Islet of Langerhans (tissue), 1 donor: ENCODE measurements around the gene IL1A.

Experiments used
- FAIRE-seq: peaks from one replicate; lab custom pipeline; 2011; peaks lifted over from hg19 to GRCh38; lab: Jason Lieb, UNC

Gene IL1A

DNA sequence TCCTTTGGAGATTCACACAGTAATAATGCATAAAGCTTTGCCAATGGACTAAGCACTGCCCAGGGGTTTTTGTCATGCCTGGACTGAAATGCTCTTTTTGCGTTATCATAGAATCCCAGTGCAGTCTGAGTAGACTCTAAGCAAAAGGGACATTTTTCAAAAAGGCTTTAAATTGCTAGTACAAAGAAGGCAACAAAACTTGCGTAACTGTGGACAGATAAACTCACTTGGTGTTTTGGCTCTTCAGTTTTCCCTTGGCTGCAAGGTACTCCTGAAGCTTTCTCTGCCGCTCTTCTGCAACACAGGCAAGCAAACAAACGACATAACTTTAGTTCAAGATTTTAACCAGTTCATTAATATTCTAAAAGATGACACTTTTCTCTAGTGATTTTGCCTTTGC lies 22.0 kb downstream of the IL1A start:
- no peak for FAIRE-seq

DNA sequence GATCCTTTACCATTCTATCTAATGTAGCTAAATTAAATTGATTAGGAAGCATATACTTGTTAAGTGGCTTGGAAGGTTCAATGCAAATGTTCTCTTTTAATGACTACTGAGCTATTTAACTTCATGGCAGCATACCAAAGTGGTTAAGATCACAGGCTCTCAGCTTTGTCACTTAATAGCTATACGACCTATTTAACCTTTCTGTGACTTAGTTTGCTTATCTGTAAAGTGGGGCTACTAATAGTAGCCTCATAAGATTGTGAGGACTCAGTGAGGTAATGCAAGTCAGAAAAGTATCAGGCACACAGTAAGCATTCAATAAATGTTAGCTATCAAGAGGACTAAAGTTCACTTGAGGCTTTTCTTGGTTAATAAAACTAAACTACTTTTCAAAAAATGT lies 24.1 kb downstream of the IL1A start:
- FAIRE-seq = no peak

DNA sequence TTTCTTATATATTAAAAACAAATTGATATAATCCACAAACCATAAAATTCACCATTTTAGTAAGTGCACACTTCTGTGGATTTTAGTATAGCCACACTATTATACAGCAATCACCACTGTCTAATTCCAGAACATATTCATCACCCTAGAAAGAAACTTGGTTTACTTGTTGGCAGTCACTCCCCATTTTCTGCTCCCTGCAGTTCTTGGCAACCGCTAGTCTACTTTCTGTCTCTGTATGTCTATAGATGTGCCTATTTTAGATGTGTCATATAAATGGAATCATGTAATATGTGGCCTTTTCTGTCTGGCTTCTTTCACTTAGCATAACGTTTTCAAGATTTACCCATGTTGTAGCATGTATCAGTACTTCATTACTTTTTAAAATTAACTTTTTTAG lies 25.6 kb downstream of the IL1A start:
- no peak for FAIRE-seq

DNA sequence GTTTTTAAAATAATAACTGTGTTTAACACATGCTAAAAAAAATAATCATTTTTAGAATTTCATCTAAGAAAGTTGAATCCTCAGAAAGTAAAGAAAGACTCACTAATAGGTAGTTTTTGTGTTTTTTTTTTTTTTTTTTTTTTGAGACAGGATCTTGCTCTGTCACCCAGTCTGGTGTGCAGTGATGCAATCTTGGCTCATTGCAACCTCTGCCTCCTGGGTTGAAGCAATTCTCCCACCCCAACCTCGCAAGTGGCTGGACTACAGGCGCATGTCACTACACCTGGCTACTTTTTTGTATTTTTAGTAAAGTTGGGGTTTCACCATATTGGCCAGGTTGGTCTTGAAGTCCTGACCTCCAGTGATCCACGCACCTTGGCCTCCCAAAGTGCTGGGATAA lies 27.0 kb downstream of the IL1A start:
- FAIRE-seq = no peak

DNA sequence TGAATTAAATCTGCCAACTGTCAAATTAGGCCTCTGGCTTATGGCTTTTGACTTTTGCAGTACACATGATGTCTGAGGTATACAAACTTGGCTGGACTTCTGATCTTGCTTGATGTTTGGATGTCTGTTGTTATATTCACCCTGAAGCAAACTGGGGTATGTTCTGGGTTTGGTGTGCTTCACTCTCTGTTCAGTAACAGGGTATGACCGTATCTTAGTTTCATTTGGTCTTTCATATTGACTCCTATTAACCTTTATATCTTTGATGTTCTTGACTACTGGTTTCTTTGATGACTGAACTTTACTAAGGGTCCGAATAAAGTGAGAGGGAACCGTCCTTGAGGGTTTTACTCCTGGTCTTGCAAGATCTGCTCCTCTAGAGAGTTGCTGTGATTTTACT lies 28.1 kb downstream of the IL1A start:
- FAIRE-seq = no peak

DNA sequence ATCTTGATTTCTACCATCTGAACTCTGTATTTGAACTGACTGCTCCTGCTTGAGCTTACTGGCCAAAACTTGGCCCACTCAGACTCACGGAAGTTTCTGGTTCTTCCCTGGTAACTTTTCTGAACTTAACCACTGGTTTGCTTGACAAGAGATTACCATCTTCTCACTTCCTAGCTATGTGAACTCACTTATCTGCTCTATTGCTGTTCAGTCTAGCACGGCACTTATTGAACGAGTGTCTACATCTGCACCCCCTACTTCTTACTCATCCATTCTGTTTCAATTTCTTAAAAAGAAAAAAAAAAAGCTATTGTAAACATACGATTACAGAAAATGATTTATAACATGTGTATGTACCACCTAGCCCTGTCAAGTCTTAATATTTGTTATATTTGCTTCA lies 28.8 kb downstream of the IL1A start:
- FAIRE-seq = no peak

DNA sequence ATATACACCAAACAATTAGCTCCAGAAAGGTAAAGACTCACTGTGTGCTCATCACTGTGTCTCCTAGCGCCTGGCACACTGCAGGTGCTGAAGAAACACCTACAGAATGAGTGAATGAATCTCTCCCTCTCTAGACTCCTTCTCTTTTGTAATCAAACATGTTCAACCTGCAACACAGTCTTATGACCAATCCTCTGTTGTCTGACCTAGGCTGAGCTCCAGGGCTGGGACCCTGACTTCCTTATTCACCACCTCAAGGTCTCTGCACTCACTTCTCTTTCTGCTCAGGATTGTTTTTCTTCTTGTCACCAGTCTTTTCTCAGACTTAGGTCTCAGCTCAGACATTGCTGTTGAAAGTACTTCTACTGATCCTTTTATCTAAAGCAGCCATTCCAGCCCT lies 29.7 kb downstream of the IL1A start:
- FAIRE-seq = no peak

DNA sequence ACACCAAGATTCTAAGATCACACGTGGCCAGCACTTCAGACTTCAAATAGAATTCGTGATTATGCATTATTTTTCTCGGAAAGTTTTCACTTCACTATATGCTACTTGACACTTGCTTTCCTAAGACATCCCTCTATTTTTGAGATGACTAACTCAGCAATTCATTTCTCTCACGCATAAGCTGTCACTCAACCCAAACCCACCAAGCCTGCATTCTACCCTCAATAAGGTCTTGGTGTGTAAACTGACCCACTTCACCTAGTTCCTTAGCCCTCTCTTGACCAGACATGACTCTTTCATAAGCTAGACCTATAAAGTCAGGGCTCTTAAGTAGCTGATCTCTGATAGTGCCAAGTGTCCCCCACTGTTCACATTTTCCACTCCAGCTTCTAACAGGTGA lies 31.6 kb downstream of the IL1A start:
- no peak for FAIRE-seq

DNA sequence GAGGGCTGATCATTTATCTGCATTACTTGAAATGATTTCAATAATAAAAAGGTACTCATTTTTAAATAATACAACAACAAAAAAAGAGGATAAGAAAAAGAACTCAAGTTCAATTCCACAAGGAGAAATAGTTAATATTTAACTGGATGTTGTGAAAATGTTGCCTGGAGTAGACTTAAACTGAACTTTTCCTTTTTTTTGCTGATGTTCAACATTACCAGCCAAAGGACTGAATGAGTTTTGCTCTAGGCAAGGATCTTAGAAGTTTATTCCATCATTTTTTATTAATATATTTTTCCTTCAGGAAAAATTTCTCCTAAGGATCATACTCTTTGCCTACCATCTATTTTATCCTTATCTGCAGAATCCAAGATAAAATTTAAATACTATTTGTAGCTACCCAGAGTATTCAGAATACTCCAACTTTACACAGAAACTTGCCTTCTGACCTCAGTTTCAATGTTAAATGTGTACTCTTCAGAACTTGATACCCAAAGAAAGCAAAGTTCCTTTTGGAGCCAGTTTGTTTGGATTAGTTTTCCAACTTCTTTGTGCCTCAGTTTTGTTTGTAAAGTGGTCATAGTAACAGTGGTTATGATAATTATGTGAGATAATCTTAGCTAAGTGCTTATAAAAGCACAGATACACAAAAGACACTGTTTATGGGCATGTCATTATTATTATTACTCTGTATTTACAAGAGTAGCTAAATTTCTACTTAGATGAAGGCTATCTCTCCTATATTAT lies 32.7 kb downstream of the IL1A start:
- FAIRE-seq = no peak

DNA sequence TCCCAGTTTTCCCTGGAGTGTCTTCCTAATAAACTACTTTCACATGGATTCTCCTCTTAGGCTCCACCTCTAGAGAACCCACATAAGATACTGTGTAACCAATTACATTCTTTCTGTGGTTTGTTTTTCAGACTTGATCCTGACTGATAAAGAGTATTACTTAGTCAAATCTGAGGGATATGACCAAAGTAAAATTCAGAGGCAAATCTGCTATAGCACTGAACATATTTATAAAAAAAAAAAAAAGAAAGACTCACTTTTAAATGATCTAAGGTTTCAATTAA lies 33.8 kb downstream of the IL1A start:
- FAIRE-seq = no peak

DNA sequence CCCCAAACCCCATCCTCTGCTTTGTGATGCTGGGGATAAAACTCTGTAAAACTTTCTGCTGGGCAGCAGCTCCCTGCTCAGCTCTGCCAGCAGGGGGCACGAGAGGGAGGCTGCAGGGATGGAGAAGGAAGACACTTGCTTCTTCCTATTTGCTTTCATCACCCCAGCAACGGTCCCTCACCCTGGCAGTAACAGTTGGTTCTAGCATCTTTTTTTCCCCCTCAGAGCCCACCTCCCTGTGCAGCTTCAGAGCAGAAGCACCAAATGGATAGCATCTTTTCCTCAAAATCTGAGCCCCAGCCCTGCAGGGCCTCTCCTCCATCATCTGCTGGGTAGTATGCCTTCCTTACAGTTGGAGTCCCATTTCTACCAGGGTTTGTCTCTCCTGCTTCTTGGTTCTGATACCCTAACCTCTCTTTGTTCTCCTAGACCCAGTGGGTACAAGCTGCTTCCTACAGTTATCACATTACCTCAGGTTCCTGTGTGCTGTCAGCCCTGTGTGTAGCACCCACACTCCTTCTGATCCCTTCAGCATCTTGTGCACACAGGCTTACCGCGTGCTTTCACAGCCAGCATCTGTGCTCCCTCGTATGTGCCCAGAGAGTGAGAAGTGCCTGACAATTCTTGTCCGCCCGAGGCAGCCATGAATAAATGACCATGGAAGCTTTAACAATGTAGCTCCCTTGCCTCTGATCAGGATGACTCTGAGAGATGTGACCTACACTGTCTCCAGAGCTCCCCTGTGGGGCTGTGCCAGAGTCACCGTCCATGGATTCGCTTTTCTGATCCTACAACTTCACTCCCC lies 34.3 kb downstream of the IL1A start:
- no peak for FAIRE-seq

DNA sequence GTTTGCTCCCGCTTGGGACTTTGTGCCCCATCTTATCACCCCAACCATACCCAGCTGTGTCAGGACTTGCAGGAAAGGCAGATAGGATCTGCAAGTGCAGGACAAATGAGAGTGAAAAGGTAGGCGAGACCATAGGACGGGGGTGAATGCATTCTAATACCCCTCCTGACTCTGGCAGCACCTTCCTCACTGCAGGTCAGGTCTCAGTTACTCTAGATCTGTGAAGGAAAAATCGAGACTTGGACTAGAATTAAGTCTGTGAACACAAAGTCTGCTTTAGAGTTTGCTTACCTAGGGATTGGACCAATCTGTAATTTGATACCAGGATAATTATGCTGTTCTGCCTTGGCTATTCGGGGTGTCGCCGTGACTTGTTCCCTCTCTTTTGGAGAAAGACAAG lies 43.8 kb downstream of the IL1A start:
- no peak for FAIRE-seq

DNA sequence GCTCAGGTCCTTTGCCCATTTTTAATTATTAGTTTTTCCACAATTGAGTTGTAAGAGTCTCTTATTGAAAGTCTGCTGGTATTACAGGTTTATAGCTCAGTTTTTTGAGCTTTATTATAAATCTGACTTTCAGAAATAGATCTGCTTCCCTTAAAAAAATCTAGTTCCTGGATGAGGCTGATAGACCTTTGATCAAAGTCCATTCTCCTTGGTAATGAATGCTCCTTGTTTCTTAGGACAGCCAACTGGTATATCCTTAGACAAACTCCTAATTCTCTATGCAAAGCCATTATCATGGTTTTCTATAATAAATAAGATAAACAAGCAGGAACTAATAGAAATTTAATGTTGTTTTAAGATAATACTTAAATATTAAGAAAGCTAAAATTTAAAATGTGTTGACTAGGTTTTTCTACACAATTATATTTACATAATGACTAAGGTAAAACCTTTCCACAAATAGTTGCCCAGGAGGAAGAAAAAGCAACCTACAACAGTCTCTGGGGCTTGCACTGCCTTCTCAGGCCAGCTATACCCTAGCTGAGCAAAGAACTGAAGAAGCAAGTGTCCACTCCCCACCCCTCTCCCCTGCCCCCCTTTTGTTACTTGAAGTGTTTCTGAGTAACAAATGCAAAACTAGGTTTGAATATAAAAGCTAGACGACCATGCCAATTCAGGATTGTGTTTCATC lies 46.6 kb downstream of the IL1A start:
- FAIRE-seq = no peak

DNA sequence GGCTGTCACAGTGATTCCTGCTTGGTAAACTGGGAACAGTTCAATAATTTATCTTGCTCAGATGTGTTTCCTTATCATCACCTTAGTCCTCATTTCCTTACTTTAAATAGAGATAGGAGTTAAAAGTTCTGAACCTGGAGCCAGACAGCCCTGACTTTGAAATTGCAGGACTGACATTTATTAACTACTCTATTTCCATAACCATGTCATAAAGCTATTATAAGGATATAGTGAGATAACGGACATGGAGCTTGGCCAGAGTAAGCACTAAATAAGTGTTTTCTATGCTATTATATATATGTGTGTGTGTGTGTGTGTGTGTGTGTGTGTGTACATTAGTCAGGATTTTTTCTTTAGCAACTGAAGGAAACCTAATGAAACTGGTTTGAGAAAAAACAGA lies 50.4 kb downstream of the IL1A start:
- no peak for FAIRE-seq

DNA sequence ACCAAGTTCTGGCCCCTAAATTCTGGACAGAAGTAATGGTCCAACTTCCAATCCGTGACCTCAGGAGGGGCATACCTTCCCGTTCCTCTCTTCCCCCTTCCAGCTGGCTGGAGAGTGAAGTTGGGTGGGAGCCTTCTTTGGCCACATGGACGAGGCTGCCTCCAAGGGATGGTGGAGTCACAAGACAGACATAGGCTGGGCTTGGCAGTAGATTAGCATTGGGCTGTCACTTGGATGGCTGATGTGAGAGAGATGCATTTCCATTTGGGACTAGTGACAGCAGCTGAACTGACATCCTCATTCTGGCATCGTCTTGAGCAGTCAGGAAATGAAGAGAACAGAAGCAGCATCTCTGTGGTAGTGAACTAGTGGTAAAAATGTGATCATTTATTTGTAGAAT lies 50.8 kb downstream of the IL1A start:
- FAIRE-seq = no peak

DNA sequence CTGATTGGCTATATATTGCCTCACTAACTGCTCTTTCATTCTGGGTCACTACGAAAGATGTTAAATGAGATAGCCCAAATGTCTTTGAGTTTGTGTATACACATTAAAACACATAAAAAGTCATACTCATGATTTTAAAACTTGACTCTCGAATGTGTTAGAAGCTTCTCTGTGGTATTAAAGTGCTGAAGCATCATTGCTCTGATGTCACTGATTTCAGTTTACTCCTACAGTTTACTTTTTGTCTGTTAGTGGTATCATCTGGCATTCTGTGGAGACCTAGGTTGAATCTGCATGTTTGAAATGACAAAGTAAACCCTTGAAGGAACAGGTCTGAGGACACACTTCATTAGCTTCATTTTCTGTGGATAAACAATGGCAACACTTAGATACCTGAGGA lies 52.8 kb downstream of the IL1A start:
- no peak for FAIRE-seq

DNA sequence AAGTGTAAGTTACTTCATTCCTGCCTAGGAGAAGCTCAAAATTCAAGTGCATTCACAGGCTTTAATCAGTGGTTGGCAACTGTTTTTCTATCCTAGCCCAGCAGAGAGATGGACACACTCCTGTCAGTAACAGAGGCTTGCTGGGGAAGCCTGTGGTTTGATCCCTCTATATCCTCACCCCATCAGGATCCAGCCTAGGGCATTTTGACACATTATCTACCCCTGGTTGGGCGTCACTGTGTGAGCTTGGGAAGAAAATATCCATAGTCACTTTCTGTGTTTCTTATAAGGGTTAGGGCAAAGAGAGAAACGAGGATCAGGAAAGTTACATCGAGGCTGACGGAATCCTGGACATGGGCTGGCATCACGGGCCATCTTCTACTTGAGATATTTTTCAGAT lies 53.5 kb downstream of the IL1A start:
- no peak for FAIRE-seq

DNA sequence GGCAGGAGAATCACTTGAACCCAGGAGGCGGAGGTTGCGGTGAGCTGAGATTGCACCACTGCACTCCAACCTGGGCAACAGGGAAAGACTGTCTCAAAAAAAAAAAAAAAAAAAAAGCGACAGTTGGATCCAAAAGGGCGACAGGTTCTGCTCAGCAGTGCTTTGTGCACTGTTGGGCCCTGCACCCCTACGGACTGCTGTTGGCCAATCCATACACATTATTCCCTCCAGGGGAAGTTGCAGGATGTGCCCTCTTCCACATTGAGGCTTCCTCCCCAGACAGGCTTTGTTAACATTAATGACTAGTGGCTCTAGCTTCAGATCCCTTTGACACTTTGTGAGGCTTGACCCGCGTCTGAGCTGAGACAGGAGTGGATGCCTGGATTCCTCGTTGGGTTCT lies 54.1 kb downstream of the IL1A start:
- FAIRE-seq = no peak

DNA sequence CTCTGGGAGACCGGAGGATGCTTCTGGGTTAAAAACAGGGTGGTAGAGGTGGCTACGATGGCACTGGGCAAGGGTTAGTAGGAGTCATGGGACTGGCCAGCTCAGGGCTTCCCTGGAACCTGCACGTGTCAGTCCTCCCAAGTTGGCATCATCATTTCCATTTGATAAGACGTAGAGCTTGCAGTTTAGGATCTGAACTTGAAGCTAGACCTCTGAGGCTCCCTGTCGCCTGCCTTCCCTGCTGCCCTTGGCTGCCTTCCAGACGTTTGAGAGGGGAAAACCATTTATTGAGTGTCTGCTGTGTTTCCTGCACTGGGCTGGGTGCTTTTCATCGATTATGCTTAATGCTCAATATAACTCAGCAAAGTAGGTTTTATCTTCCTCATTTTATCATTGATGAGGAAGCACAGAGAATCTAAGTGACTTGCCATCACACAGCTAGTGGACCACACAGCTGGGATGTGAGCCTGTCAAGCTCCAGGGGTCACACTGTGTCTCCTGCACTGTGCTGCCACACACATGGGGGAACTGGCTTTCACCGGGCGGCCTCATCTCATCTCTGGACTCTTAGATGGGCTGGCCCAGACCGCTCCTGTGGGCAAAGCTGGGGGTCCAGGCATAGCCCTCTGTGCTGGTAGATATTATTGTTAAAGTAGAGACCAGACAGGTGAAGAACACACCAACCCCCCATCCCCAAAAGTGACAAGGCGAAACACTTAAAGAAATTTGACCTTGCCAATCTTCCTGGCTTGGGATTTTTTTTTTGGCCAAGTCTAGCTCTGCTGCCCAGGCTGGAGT lies 55.7 kb downstream of the IL1A start:
- no peak for FAIRE-seq

DNA sequence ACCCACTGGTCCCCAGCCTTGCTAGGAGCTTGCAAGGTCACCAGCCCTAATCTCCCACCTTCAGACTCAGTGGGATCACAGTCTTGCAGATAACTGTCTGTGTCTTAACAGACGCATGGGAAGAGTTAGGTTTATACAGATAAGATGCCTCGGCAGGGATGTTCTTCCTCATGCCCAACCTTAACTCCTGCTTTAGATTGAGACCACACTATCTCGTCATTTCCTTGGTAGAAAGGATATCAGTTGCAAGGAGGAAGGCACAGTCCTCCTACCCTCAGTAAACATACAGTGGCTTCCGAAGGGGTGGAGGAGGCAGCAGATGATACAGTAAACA lies 56.3 kb downstream of the IL1A start:
- no peak for FAIRE-seq

DNA sequence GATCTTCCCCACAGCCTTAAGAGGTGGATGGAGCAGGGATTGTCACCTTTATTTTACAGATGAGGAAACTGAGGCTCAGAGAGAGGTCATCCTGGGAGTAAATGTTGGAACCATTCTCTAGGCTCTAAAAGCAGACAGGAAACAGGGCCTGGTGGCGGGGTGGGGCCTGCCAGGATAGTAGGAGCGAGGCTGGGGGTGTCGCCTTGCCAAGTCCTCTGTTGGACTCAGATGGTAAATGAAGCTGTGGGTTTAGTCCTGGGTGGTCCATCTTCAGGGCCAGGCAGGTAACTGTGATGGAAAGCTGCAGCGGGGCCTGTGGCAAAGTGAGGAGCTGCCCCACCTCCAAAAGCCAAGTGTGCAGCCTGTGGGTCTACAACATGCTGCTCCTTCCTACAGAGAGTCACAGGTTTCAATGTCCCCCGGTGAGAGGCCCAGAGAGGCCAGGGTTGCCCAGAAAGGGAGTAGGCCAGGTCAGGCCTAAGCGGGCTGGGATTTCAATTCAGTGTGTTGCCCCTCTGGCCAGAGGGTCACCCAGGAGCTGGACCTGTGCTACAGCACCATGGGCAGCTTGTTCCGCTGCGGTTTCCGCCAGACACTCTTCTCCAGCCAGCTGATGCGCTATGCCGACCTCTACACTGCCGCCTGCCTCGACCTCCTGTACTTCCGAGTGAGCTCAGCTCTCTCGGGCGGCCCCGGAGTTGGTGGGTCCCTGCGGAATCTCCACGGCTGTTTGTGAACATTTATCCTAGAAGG lies 56.8 kb downstream of the IL1A start:
- no peak for FAIRE-seq

DNA sequence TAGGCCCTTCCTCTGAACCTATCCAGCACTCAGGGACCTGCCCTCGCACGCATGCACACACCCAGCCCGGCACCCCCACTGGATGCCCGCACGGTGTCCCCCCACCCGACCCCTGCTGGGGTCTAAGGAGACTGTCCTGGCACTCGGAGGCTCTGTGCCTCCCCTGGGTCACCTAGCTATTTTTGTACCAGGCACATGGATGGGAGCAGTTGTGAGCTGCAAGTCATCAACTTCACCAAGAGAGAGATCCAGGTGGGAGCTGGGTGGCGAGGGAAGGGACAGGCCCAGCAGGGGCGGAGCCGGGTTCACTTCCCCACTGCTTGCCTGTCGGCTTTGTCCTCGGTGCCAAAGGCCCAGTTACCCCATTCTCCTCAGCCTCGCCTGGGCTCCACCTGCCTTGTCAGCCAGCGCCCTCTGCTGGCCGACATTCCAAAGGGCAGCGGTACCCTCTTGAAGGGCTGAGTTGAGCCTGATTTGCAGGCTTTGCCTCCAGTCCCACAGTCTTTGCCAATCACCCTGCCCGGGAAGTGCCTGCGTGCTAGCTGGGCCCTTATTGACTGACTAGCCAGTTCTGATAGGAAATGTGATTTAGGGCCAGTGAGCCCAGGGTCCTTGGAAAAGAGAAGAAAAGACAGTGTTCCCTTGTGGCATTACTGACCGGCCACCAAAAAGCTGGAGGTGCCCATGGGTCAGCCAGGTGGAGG lies 57.7 kb downstream of the IL1A start:
- FAIRE-seq = no peak
